Omental fat pad (tissue), 4 donors: ENCODE measurements around the gene CGAS. TPM values are rescaled to one million over a fixed set of nuclear protein-coding genes. Genes with fewer than 3 reads are reported as not detected.
"Not testable (repeated sequence)": the region's sequence is repeated elsewhere in the genome, so short reads cannot be mapped to it uniquely, and the experiment has no call there.

Source experiments
- ATAC-seq: fragments of 150-250 bp; one replicate; pipeline ENCODE4 v1.9.1; 2016; ENCODE audit warnings: mild to moderate bottlenecking, moderate library complexity; ENCODE audit not compliant: low FRiP score
- DNase-seq: peaks from one replicate; pipeline ENCODE4 v3.0.0-alpha.2; 2019; ENCODE audit warnings: low spot score
- CTCF ChIP-seq, 3 donors: fragments of 450-650 bp; IDR thresholded peaks; one replicate each; pipeline ENCODE4 v1.5.1; 2016 to 2017; ENCODE audit warnings: antibody characterized with exemption in 3 of 3, mild to moderate bottlenecking in 3 of 3, moderate library complexity in 2 of 3
- small RNA-seq: library from RNA; depleted of rRNA; stranded (forward); fragments of <200 nt; gene quantifications from one replicate; pipeline ENCODE3, GENCODE V24; 2016
- total RNA-seq, 4 donors: library from RNA; depleted of rRNA; stranded (reverse); fragments of >200 nt; gene quantifications; one replicate each; pipeline ENCODE4 v1.1.0, GENCODE V29; 2016

CGAS gene
- total RNA-seq, 4 donors from 2014 or later: 3.6 to 11.0 (median 6.5) TPM

- no peak for ATAC-seq
- DNase-seq: no peak
- TF ChIP-seq CTCF (IDR thresholded peaks at IDR 0.05): no peak
Measured at GRCh38 chr6:73389854-73390253, 62.2 kb downstream of the CGAS start.

DNA sequence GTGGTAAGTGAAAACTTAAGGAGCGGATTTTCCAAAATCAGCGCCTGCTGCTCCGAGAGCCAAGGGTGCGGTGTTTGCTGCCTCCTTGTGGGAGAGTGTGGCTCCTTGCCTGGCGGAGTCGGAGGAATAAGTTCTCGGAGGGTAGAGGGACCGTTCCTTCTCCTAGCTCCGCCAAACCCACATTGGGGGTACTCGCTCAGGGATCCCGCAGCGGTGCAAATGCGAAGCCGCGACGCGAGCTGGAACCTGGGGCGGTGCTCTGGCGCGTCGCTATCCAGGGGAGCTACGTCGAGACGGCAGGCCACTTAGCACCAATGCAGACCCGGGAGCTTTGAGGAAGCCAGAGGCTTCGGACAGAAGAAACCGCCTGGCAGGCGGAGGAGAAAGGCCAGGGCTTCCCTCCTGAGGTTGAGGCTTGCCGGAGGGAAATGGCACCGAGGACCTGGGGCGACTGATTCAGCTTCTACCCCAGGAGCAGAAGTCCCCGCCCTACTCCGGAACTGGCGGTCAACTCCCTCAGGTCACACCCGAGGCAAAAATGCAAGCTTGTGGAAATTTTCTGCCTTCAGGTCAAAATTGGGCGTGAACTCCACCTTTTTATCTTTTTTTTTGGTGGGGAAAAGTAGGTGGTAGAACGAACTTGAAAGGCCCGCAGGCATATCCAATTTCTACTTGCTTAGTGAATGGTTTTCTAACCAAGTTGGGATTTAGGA is 63.1 kb downstream of the CGAS start:
- TF ChIP-seq CTCF (IDR thresholded peaks at IDR 0.05): peak in 1 of 3 donors; percentile 22
- no peak for DNase-seq

GRCh38 chr6:73388433-73388799 is 63.7 kb downstream of the CGAS start:
- DNase-seq (no peak), ATAC-seq (no peak)
- TF ChIP-seq CTCF (IDR thresholded peaks at IDR 0.05): no peak

More for the DNA sequence above, 63.1 kb downstream of the CGAS start:
- ATAC-seq: peak; percentile 91

GRCh38 chr6:73382462-73383113 is 69.5 kb downstream of the CGAS start:
- ATAC-seq: no peak
- TF ChIP-seq CTCF (IDR thresholded peaks at IDR 0.05): no peak
- DNase-seq: no peak

DNA sequence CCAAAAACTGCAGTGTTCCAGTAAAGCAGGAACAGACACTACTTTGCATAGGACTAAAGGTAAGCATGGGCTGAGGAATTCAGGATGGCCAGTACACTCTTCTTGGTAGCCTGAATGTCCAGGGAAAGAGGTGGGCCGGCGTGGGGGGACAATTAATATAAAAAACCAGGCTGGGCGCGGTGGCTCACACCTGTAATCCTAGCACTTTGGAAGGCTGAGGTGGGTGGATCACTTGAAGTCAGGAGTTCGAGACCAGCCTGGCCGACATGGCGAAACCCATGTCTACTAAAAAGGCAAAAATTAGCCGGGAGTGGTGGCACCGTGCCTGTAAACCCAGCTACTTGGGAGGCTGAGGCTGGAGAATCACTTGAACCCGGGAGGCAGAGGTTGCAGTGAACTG is 70.6 kb downstream of the CGAS start:
- ATAC-seq, DNase-seq: not testable (repeated sequence)

GRCh38 chr6:73377225-73377624 is 74.9 kb downstream of the CGAS start:
- no peak for TF ChIP-seq CTCF (IDR thresholded peaks at IDR 0.05)
- ATAC-seq (no peak), DNase-seq (no peak)

- TF ChIP-seq CTCF (IDR thresholded peaks at IDR 0.05): no peak
- no peak for ATAC-seq
Measured at GRCh38 chr6:73375216-73375615, 76.9 kb downstream of the CGAS start.

More at GRCh38 chr6:73375216-73375615, 76.9 kb downstream of the CGAS start:
- DNase-seq: no peak

Small RNAs within 50 kb of the gene (small RNA-seq; reads per million reads assigned to genes)
- gene RN7SL827P (not detected), gene RNU6-975P (not detected)

Other genes starting within 250 kb of the CGAS start
- gene KHDC1L, start 226.8 kb downstream of the CGAS start, total RNA-seq: not detected
- gene KHDC1, start 189.1 kb downstream of the CGAS start, total RNA-seq: 1 to 10 TPM in 2 of 4 donors, under 1 TPM in 2; 0.79 to 2.5 (median 1.1) TPM
- not detected for gene DPPA5, start 98.0 kb downstream of the CGAS start, total RNA-seq
- not detected for gene KHDC3L, start 89.6 kb downstream of the CGAS start, total RNA-seq
- gene OOEP, start 82.4 kb downstream of the CGAS start, total RNA-seq: not detected
- gene DDX43, start 57.5 kb downstream of the CGAS start, total RNA-seq: 10 to 100 TPM in 1 of 4 donors, 1 to 10 TPM in 3; 1.6 to 10.7 (median 1.8) TPM
- 10 to 100 TPM; 17.7 to 24.7 (median 20.7) TPM for gene MTO1, start 9.4 kb upstream of the CGAS start, total RNA-seq
- over 10,000 TPM in 3 of 4 donors, 1,000 to 10,000 TPM in 1; 9,027 to 13,209 (median 10,672) TPM for gene EEF1A1, start 68.7 kb upstream of the CGAS start, total RNA-seq
- gene SLC17A5, start 201.7 kb upstream of the CGAS start, total RNA-seq: 10 to 100 TPM; 18.9 to 36.5 (median 28.0) TPM
- gene CD109, start 243.9 kb upstream of the CGAS start, total RNA-seq: 10 to 100 TPM; 13.4 to 29.3 (median 20.2) TPM